GM12801 (cell line): ENCODE results near the gene KIF3A.

Experiments used
- TF ChIP-seq, protein P1 (sequence below): IDR thresholded peaks from one replicate; pipeline ENCODE4 v1.5.1; 2011; ENCODE audit warnings: control low read depth; ENCODE audit not compliant: insufficient read length; ENCODE audit errors: extremely low read depth

The KIF3A gene

DNA sequence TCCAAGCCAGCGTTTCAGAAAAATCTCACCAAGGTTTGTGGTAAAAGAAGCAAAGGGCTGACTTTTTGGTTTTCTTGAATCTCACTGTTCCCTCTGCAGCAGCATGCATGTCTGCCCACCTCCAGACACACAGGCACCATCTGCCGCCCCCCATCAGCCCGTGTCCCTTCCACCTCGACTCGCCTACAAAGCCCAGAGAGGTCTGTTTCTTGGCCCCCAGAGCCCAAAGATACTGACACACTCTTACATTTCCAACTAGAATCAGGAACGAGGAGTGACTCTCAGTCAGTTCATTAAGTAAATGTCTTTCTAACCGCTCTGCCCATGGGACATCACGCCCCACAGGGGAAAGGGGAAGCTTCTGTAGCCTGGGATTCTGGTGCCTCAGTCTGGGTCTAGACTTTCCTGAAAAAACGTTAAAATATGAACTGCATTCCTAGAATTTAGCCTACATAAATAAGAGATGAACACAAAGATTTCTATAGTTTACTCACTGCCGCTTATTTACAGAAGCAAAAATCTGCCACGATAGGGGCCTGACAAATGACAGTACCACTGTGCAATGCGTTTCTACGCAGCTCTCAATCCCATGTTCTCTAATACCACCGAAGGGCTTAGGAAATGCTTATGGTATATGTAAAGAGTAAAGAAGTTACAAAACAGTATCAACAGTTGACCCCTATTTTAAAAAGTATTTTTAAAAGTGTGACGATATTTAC, 59.5 kb downstream of the KIF3A start:
- TF ChIP-seq, protein P1, sequence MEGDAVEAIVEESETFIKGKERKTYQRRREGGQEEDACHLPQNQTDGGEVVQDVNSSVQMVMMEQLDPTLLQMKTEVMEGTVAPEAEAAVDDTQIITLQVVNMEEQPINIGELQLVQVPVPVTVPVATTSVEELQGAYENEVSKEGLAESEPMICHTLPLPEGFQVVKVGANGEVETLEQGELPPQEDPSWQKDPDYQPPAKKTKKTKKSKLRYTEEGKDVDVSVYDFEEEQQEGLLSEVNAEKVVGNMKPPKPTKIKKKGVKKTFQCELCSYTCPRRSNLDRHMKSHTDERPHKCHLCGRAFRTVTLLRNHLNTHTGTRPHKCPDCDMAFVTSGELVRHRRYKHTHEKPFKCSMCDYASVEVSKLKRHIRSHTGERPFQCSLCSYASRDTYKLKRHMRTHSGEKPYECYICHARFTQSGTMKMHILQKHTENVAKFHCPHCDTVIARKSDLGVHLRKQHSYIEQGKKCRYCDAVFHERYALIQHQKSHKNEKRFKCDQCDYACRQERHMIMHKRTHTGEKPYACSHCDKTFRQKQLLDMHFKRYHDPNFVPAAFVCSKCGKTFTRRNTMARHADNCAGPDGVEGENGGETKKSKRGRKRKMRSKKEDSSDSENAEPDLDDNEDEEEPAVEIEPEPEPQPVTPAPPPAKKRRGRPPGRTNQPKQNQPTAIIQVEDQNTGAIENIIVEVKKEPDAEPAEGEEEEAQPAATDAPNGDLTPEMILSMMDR = no peak

DNA sequence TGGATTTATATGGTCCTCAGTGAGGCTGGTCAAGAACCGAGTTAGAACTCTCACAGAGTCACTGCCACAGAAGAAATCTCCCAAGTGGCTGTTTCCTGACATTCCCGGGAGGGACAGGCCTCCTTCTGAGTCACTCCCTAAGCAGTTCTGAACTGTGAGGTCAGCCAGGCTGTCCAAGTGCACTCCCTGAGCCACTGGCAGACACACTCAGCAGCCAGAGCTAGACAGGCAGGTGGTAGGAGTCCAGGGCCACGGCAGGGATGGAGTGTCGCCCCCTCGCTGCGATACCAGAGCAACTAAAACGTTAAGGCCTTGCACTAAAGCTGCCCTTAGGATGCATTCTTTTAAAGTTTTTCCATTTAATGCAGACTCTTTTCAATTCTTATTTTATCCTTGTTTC, 60.2 kb downstream of the KIF3A start:
- TF ChIP-seq, protein P1 = no peak

DNA sequence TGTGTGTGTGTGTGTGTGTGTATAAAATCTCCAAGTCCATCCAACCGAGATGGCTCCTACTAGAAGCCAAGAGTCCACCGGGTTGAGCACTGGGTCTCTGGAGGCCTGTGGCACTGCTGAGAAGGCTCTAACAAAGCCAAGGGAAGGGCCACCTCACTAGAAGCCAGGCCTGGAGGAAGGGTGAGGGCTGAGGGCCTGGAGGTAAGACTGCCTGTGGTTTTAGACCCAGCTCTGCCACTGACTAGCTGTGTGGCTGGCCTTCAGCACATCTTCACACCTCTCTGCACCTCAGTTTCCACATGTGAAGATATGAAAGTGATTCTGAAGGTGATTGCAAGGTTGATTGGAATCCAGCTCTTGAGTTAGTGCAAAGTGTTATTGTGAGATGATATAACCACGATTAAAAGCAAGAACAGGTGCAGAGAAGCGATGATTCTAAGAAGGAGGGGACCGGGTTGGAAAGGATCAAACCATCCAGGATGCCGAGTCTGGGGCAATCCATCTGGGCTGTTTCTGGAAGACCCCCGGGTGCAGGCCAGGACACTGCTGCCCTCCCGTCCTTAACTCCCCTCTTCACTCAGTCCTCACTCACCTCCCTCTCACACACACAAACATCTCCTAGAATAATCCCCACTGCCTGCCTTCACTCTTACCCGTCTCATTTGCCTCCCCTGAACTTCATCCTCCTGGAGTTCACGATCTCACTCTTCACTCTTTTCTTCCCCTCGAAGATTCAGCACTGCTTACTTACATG, 61.2 kb downstream of the KIF3A start:
- TF ChIP-seq, protein P1 = no peak

DNA sequence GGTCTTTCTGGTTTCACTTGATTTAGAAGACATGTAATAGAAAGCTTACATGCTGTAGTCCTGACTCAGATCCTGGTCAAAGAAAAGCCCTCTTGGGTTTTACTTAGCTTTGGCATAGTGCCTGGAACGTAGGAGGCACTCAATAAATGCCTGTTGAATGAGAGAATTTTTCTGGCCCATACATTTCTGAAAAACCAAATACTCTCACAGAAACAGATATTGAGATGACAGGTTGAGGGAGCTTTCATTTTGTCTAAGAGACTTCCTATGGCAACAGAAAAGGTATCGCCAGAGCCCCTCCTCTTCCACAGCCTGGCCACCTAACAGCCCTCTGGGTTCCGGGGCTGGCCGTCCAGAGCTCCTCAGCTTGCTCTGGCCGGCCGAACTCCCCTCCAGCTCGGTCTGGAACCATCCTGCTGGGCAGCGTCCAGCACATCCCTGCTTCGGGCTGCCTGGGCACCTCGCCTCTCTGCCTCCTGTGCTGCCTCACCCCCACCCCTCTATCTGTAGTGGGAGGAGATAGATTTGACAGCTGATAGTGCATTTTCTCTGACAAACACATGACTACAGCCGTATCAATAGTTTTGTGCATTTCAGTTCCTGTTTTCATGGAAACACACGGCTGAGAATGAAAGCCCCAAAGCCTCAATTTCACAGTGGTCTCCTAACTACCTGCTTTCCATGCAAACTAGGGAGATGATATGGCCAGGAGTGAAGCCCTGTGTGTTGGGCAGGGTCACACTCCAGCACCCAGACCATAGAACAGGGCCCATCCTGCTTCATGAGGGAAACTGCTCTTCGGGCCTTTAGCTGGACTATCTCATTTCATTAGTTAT, 62.5 kb downstream of the KIF3A start:
- TF ChIP-seq, protein P1 = no peak

DNA sequence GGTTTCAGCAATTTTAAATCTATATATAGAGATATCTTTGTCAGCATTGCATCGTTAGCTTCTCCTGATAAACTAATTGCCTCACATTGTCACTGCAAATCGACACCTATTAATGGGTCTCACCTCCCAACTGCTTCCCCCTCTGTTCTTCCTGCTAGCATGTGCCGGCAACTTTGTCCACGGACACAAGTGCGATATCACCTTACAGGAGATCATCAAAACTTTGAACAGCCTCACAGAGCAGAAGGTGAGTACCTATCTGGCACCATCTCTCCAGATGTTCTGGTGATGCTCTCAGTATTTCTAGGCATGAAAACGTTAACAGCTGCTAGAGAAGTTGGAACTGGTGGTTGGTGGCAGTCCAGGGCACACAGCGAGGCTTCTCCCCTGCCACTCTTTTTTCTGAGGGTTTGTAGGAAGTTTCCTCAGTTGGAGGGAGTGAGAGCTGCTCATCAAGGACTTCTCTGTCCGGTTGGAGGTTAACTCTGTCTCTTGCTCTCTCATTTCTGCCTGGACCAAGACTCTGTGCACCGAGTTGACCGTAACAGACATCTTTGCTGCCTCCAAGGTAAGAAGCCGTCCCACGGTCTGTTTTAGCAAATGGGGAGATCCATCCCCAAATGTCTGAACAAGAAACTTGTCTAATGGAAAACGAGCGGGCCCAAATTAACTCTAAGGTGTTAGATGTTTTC, 63.3 kb downstream of the KIF3A start, which contains the start of gene IL4:
Gene IL4, plus strand, starts transcription at position 51 of the 692 bp plus-strand sequence. Its CDS starts 62 bp downstream, at position 113.
- TF ChIP-seq, protein P1 = no peak

DNA sequence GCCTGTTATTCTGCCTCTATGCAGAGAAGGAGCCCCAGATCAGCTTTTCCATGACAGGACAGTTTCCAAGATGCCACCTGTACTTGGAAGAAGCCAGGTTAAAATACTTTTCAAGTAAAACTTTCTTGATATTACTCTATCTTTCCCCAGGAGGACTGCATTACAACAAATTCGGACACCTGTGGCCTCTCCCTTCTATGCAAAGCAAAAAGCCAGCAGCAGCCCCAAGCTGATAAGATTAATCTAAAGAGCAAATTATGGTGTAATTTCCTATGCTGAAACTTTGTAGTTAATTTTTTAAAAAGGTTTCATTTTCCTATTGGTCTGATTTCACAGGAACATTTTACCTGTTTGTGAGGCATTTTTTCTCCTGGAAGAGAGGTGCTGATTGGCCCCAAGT, 63.9 kb downstream of the KIF3A start:
- TF ChIP-seq, protein P1 = no peak
